ENCODE data around the gene CDH4. TPM values are rescaled to one million over a fixed set of nuclear protein-coding genes. Genes with fewer than 3 reads are reported as not detected.

CDH4 gene
- total and polyA plus RNA-seq, 2 donors (not counting 3 experiments of a cell fraction or from before 2014, with no cell fraction given) = 0.17 to 0.51 TPM

GRCh38 chr20:61475729-61476128 is 223.7 kb downstream of the CDH4 start:
- Histone ChIP-seq H3K4me2 (ENCODE audit: insufficient read depth, low read length) (no peak overlapping the region), H3K9ac (replicated peaks; ENCODE audit: extremely low read depth, insufficient read depth, low read length) (no peak overlapping the region), H3K79me2 (ENCODE audit: control insufficient read depth, insufficient read depth, low read length) (no peaks in the 10 kb centered on the region), H4K20me1 (replicated peaks; ENCODE audit: control insufficient read depth, extremely low read depth, insufficient read depth, low read length) (no peaks in the 10 kb centered on the region), H3K36me3 (ENCODE audit: control insufficient read depth in 2 of 2, extremely low read depth in 1 of 2, insufficient read depth in 2 of 2, low read length in 2 of 2) (no peaks in the 10 kb centered on the region), H3K27me3 (ENCODE audit: control insufficient read depth in 2 of 2, insufficient read depth in 2 of 2, low read length in 2 of 2) (no peaks in the 10 kb centered on the region), H3K9me3 (replicated peaks; ENCODE audit: control insufficient read depth, insufficient read depth, low read length) (peaks cover 6% of the 10 kb centered on the region), H3K9me1 (replicated peaks; ENCODE audit: control insufficient read depth, extremely low read depth, insufficient read depth, low read length) (no peaks in the 10 kb centered on the region), H3K27ac (ENCODE audit: insufficient read depth, low read depth, low read length) (no peak overlapping the region), H3K4me1 (ENCODE audit: control insufficient read depth, extremely low read depth, insufficient read depth, low read length) (no peaks in the 10 kb centered on the region), H3K4me3 (replicated peaks in 1 of 3; ENCODE audit: insufficient read depth in 1 of 3, low read depth in 1 of 3, low read length in 3 of 3) (no peak overlapping the region), H2AFZ (ENCODE audit: low read depth, low read length) (no peak overlapping the region)
- dilution Hi-C loops (cut with MboI; ENCODE audit: extremely low pct_ligation_motif_present, low sequenced_read_pairs) = no loop called here
- CTCF ChIA-PET = no interaction called here
- FAIRE-seq (no peak), DNase-seq (ENCODE audit: low read depth, low spot score) (no peak)
- POLR2A ChIA-PET = no interaction called here
- BruUV-seq (replicated peaks) = no TSS peak
- TF ChIP-seq MYC (IDR thresholded peaks at IDR 0.05; ENCODE audit: low read depth, low read length) = no peak
- TF ChIP-seq GATA2 (IDR thresholded peaks at IDR 0.05; ENCODE audit: insufficient read depth, insufficient read length, low read depth, low read length) = no peak
- TF ChIP-seq POLR2A (IDR thresholded peaks at IDR 0.05; ENCODE audit: low read depth, low read length) = no peak
- no peak for TF ChIP-seq FOS (IDR thresholded peaks at IDR 0.05; ENCODE audit: borderline replicate concordance, insufficient read depth, low read length)
- no peak for TF ChIP-seq POLR2AphosphoS5 (IDR thresholded peaks at IDR 0.05; ENCODE audit: insufficient read depth, low read depth, low read length)
- TF ChIP-seq EZH2 (IDR thresholded peaks at IDR 0.05; ENCODE audit: borderline replicate concordance, low read depth, low read length, severe bottlenecking) = no peak
- TF ChIP-seq MAX (IDR thresholded peaks at IDR 0.05; ENCODE audit: insufficient read depth, insufficient read length) = no peak
- TF ChIP-seq CTCF (IDR thresholded peaks at IDR 0.05; ENCODE audit: extremely low read depth in 1 of 2, insufficient read depth in 1 of 2, low read depth in 1 of 2, low read length in 2 of 2) = no peak
- no peak for TF ChIP-seq JUN (IDR thresholded peaks at IDR 0.05; ENCODE audit: borderline replicate concordance, insufficient read depth, insufficient read length, low read depth)
- intact Hi-C loops (cut with micrococcal nuclease) = no loop called here

Measured in endothelial cell of umbilical vein (primary cell).